ENCODE results near the gene TGFBR2.

Gene TGFBR2

DNA sequence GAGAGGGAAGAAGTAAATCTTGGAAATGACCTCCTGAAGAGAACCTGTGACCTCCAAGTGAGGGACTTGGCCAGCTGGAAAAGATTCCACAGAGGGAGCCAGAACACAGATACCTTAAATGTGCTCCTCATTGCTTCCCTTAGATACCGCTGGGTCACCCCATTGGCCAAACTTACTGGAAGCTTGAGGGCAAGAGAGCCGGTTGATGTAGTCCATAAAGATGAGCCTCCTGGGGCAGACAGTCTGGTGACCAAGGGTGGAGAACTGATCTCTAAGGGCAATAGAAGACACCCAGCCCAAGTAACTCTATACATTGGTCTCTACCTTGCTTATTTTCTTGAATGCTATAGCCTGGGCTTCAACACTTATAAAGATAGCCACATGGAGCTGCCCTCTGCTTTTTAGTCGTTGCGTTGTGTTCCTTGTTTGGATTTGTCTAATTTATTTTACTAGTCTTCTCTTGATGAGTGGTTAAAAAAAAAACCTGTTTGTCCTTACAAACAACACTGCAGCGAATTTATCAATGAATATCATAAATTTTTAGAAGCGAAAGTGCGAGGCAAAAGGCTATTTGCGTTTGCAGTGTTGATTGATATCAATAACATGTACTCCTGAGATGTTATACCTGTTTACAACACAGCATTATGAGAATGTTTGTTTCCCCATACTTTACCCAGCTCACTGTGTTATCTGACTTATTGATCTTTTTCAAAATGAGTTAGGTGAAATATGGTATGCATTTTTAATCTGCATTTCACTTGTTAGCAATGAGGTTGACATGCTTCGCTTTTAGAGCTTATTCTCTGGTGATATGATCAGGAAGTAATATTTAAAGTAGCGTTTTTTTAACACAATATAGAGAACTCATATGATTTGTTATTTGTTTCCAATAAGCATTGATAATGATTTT is 31.2 kb downstream of the TGFBR2 start:
- DNase-seq (ENCODE audit: low read depth), result no peak

DNA sequence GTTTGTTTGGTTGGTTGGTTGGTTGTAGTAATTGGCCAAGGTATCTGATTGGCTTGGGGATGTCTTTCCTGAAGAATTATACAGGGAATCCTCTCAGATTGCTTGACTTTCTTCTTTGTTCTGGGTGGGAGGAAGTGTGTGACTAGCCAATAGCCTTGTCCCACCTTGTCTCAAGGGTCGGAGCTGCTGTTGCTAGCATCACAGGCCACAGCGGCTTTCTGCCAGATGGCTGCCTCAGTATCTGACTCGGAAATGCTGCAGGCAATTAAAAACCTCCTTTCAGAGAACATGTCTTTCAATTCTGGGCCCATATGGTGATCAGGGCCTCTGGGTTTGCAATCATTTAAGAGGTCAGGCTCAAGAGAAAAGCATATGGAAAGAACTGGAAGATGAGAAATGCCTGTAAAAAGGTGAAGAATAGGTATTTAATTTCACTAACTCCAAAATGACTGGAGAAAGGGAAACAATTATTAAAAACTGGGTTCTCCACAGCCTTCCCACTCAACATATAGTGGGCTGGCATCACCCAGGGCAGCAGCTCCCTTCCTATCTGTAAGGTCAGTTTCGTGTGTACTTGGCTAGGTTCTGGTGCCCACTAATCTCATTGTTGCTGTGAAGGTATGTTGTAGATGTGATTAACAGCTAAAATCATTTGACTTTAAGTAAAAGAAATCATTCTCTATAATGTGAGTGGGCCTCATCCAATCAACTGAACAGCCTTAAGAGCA is 32.4 kb downstream of the TGFBR2 start:
- no peak for DNase-seq (ENCODE audit: low read depth)

DNA sequence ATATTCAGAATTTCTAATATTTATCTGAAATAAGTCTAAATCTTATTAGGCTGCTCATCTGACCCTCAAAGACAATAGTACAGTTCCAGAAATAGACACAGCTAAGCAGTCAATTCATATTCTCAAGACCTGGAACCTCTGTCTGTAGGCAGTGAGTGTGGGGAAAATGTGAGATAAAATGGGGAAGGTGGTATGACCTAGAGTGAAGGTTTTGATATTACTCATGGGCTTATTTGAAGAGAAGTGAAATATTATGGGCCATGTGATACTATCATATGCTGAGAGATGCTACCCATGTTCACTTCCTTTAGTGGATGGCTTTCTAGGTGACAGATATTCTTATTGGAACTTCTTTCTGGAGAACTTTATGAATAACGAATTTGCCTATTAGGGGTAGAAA is 33.5 kb downstream of the TGFBR2 start:
- no peak for DNase-seq (ENCODE audit: low read depth)

DNA sequence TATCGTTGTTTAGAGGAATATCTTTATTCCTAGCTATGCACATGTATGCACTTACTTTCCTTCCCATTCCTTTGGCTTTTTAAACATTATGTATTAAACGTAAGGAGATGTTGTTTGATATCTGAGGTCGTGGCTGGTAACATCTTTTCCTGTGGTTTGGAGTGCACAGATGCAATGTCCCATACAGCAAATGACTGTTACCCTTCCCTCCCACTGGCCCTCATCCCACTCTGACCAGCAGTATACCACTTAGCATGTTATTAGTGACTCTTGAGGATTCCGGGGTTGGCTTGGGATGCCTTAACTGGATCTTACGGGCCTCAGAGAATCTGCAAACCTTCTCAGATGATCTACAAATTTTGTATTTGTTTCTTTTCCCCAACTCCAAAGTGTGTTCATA is 34.5 kb downstream of the TGFBR2 start:
- DNase-seq (ENCODE audit: low read depth), result no peak

DNA sequence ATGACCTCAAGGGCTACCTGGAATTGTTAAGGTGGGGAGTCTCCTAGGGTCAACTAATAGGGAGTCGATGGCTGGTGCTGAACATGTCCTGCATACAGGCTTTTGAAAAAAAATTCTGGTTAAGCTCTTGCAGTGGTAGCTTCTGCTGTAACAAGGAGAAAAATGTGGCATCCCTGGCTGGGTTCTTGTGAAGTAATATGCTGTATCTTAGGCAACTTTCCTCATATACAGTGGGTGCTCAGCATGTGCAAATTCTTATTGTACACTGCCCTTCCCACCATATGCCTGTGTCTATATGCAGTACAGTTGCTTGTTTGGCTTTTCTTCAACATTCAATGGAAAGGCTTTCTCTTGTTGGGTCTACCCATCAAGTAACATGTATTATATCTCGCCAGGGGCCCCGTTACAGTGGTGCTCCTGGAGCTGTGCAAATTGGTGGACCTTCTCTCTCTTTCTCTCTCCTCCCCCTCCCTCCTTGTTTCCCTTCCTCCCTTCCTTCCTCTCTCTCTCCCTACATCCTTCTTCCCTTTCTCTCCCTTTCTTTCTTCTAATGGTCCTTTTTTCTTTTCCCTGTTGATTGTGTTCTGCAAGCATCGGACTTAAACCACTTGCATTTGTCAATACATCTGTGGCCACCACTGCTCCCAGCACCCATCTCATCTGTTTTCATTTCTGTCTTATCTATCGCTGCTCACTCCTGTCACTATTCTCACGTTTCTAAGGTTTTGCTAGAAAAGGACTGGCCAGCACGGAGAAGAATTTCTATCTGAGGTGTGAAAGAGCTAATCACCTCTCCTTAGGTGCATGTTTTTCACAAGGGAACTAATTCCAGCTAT is 35.2 kb downstream of the TGFBR2 start:
- no peak for DNase-seq (ENCODE audit: low read depth)

DNA sequence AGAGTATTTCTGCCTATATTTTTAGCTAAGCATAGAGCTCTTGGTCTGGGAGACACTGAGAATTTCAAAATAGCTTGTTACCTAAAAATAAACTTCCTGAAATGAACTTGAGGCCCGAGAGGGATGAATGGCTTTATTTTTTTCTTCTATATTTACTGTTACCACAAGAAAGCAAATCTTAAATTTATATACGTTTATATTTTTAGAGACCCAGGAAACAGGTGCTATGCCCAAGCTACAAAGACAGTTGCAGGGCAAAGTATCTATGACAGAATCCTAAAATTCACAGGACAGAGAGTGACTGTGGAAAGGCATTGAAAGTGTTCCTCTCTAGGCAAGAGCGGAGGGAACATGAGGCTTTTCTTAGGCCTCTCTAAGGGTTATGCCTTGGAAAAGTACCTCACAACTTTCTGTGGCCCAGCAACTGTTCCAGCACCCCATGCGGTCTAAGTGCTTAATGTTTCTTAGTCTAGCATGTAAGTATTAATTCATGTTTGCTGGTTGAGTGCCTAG is 36.5 kb downstream of the TGFBR2 start:
- no peak for DNase-seq (ENCODE audit: low read depth)

DNA sequence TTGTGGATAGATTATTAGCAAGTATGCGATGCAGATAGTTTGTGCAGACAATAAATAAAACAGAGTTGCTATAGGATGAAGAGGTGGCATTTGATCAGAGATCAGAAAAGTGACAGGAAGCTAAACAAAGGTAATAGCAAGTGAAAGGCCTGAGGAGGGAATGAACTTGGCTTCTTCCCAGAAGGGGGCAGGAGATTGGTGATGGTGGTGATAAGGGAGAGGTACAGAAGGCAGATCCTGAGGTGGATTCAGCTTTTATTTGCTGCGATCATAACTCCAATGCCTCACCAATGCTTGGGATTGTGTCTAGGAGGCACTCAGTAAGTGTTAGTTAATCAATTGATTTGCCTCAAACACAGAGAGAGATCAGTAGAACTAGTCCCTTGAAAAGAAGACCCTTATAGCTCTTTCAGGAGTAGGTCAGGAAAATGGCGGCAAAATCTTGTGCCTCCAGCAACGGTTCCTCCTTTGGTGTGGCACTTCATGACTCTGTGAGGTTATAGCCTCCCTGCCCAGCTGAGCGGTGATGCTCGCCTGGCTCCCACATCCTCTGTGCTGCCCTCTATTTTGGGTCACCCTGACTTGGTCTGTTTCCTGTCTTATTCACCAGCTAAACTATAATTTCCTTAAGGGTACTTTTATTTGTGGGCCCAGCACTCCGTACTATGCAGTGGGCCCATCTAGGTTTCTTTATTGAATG is 37.5 kb downstream of the TGFBR2 start:
- peak; percentile 44 for DNase-seq (ENCODE audit: low read depth)

DNA sequence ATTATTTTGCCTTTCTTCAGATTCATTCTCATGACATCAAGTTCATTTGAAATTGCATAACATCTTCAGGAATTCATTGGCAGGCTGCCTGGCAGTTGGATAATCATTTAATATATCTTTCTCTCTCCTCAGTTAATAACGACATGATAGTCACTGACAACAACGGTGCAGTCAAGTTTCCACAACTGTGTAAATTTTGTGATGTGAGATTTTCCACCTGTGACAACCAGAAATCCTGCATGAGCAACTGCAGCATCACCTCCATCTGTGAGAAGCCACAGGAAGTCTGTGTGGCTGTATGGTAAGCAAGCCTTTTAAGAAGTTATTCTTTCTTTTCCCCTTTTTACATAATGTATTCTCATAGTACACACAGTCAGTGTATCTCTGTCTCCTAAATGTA is 38.2 kb downstream of the TGFBR2 start:
- no peak for DNase-seq (ENCODE audit: low read depth)

DNA sequence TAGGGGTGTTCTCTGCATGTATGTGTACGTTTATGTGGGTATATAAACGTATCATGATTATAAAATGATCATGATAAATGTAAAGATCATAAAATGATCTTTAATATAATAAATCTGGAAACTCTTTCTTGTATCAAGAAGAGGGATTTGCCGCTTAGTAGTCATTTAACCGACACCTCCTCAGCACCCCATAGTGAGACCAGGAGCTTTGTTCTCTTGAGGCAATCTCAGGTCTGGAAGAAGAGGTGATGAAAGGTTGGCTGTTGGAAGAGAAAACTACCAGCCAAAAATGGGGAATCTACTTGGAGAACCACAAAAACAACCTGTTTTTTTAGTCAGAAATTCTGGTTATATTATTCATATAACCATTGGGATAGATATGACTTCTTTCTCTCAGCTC is 38.7 kb downstream of the TGFBR2 start:
- DNase-seq (ENCODE audit: low read depth), result no peak

DNA sequence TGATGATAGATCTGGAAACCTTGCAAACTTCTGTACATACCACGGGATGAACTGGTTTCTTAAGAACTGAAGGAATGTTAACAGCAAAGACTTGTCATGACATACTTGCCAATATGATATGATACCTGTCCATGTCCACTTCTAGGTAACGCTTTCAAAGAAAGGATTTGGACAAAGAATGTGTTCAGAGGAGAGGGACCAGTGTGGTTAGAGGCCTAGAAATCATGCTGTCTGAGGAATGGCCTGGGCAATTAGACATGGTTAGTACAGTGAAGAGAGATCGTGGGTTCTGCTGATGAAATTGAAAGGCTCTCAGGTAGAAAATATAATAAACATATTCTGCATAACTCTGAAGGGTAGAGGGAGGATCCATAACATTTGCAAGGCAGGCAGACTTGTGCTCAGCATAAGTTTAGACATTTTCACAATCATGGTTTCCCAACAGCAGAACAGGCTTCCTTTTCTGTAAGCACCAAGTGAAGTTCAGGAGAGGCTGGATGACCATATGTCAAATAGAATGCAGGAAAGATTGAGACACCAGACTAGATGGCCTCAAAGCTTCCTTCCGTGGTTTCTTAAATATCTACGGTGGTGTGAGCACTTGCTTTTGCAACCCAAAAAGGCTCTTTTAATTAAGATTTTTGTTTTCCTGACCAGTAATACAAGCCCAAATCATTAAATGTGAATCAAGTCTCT is 39.9 kb downstream of the TGFBR2 start:
- no peak for DNase-seq (ENCODE audit: low read depth)

DNA sequence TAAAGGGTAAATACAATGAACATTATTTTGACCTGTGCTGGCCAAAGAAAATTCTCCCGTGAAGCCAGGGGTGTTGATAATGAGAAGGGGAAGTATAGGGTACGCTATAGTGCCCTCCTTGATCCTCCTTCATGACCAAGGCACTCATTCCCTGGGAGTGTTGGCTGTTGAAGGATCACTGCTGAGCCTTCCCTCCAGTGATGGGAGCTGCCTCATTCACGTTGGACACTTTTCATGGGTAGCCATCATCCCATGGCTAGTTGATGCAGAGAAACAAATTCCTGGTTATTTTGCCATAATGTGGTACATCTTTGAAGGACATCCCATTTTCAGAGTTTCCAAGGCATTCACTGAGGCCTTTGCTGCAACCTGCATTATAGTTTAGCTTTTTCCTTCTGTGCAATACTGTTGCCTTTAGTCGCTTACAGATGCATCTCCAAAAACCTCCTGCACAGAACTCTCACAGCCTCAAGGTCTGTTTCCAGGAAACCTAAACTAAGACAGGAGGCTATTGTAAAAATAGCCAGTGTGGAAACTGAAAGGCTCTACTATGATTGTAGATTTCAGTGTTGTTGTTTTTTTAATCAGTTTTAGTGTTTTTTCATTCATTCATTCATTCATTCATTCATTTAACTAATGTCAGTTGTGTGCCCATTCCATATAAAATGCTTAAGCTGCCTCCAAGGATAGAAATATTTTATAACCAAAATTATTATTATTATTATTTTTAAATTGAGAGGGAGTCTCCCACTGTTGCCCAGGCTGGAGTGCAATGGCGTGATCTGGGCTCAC is 40.8 kb downstream of the TGFBR2 start:
- no peak for DNase-seq (ENCODE audit: low read depth)

DNA sequence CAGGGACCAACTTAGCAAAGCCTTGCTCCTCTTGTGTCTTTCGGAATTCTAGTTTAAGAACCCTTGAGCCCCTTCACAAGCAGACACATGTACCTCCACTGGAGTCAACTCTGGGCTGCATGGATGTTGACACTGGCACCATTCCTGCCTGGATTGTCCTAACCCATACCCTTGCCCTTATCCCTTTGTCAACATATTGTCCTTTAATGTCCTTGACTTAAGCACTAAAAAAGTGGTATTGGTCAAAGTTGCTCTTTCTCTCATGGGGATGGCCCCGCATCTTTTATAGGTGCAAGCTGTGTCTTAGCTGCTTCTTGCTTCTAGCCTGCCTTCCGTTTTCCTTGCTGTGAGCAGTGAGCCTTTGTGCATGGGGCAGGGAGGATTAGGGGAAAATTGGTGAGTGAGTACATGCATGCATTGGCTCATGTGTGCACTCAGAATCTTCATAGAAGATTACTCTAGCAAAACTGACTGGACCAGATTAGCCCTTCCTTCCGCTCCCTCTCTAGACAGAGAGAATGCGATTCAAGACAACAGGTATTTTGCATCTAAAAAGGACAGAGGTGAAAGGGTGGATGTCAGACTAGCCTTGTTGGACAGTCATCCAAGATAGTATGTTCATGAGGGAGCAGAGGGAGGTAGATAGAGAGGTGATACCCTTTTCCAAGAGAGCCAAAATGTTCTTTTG is 42.4 kb downstream of the TGFBR2 start:
- DNase-seq (ENCODE audit: low read depth), result no peak

DNA sequence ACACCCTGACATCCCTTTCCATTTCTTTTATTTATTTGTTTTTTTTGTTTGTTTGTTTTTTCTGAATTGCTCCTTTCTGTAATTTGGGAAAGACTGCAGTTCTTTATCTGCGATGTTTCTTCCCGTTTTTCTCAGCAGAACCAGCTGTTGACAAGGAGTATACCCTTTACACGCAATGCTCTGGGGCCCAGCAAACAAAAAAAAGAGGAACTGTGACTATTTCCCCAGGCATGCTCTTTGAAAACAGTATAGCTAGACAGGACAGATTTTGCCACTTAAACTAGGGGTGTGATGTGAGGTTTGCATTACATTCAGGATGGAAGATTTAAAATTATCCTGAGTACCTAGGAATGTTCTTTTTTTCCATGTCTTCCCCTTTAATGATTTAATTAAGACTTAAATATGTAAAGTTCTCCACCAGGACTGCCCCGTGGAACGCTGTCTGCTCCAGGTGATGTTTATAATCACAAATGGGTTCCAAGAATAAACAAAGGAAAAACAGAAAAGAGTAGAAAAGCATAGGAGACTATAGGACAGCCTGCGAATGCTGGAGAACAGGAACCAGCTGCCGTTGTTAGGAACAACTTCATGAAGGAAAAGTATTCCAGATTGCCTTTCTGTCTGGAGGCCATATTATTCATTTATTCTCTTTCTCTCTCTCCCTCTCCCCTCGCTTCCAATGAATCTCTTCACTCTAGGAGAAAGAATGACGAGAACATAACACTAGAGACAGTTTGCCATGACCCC is 43.3 kb downstream of the TGFBR2 start:
- DNase-seq (ENCODE audit: low read depth), result no peak

DNA sequence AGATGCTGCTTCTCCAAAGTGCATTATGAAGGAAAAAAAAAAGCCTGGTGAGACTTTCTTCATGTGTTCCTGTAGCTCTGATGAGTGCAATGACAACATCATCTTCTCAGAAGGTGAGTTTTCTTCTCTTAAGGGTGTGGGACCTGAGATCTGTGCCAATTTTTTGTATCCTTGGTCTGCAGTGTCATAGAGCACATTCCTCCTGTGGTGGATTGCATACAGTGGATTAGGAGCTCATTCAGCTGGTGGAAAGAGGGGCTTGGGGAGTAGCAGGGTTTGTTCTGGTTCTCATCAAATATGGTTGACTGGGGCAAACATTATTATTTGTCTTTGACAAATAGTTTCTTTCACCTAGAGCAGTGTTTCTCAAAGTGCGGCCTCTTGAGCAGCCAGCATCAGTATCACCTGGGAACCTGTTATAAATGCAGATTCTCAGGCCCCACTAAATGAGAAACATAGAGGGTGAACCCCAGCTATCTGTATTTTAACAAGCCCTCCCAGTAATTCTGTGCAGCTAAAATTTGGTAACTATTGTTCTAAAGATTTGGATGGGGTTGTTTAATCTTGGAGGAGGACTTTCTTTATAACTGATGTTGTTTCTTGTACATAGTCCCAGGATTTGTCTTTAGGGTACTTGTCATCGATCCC is 44.1 kb downstream of the TGFBR2 start:
- no peak for DNase-seq (ENCODE audit: low read depth)

DNA sequence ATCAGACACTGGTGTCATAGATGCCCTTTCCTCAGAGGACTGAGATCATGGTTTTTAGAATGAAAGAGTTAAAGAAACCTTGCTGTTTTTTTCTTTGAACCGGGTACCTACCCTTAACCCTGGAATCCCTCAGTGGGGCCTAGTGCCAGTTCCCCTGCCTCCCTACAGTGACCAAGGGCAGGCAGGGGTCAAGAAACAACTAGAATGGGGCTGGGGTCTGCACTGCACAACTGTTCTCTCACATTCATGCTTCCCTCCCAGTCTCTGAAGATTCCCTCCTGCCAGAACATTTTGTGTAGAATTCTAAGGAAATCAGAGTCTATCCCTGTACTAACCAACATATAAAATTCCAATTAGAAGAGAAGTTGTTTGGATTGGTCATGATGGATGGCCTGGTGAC is 47.9 kb downstream of the TGFBR2 start:
- no peak for DNase-seq (ENCODE audit: low read depth)

DNA sequence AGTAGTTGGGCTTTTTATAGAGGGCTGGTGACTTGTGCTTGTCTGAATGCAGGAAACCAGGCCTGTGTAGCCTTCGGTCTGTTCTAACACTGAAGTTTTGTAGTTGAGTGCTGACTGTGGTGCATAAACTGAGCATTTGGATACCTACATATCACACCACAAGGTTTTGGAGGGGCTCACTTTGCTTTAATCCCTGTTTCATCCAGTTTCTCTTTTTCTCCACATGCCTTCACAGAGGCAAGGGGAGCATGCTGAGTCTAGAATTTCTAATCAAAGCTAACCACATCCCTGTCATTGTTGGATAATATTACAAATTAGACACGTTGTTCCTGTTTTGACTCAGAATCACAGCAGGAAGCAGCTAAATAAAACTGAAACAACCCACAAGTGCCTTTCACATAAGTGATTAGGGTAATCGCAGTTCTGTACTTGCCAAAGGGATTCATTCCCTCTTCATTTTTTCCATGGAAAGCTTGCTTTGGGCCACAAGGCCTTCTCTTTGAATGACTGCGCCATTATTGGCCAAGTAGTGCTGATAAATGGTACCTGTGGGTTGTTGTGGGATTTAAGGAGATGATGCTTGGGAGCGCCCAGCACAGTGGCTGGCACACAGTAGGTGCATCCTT is 48.9 kb downstream of the TGFBR2 start:
- DNase-seq (ENCODE audit: low read depth), result no peak

DNA sequence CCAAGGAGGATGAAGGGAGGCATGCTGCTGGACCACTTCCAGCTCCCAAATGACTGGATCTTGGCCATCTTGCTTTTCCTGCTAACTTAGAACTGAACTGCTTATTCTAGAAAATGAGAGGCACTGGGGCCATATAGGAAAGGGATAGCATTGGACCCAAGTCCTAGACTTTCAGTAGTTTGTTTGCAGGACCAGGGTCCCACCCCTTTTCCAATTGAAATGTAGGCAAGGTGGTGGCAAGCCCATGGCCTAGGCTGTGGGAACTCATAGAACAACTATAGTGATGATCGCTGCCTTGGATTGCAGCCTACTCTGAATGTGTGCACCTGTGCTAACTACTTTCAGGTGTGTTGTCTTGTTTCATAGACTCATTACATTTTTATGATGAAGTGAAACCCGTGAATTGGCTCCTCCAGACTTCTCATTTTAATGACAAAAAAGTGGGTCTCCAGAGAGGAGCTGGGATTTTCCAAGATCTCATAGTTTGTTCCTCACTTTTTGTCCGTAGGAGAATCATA is 50.3 kb downstream of the TGFBR2 start:
- no peak for DNase-seq (ENCODE audit: low read depth)

DNA sequence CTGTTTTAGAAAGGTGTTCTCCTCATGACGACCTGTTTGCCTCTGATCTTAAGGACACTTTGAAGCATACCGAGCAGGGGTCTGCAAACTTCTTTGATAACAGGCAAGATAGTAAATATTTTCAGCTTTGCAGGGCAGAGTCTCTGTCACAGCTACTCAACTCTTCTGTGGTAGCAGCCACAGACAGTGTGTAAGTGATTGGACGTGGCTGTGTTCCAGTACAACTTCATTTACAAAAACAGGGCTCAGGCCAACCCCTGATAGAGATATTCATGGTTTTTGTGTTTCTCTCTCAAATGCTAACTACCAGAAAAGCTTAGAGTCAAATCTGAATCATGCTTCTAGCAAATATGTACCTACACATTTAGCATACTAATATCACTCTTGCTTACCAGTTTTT is 51.5 kb downstream of the TGFBR2 start:
- DNase-seq (ENCODE audit: low read depth), result no peak

Measured in activated T-cell treated with anti-CD3 and anti-CD28 coated beads for 48 hours (primary cell).